ENCODE measurements around the gene PVR.

Gene PVR, protein sequence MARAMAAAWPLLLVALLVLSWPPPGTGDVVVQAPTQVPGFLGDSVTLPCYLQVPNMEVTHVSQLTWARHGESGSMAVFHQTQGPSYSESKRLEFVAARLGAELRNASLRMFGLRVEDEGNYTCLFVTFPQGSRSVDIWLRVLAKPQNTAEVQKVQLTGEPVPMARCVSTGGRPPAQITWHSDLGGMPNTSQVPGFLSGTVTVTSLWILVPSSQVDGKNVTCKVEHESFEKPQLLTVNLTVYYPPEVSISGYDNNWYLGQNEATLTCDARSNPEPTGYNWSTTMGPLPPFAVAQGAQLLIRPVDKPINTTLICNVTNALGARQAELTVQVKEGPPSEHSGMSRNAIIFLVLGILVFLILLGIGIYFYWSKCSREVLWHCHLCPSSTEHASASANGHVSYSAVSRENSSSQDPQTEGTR

GRCh38 chr19:44643605-44644401, at the start of gene PVR:
PVR (plus strand) TSS chr19:44643910; CDS start chr19:44644097, 187 bp downstream.
- Histone ChIP-seq H3K9ac (peak within 1 kb of the TSS; percentile 25), H3K36me3 (ENCODE audit: control insufficient read depth, insufficient read depth, low read length) (no peaks in the 10 kb centered on the region), H3K9me3 (ENCODE audit: control insufficient read depth, low read length) (no peaks in the 10 kb centered on the region), H2AFZ (peak within 1 kb of the TSS; percentile 91), H3K4me3 (ENCODE audit: low read depth, low read length) (peak within 1 kb of the TSS; percentile 77), H3K4me2 (ENCODE audit: low read length) (peak within 1 kb of the TSS; percentile 71), H3K27ac (peak within 1 kb of the TSS; percentile 62), H3K4me1 (no peaks in the 10 kb centered on the region), H3K79me2 (no peaks in the 10 kb centered on the region), H3K27me3 (ENCODE audit: control insufficient read depth, insufficient read depth, low read length) (no peaks in the 10 kb centered on the region)
- no peak for TF ChIP-seq CTCF (IDR thresholded peaks at IDR 0.05)

- Histone ChIP-seq H3K79me2 (no peaks in the 10 kb centered on the region), H3K4me1 (no peaks in the 10 kb centered on the region), H3K27ac (no peak overlapping the region), H3K4me2 (ENCODE audit: low read length) (no peak overlapping the region), H2AFZ (no peak overlapping the region), H3K36me3 (ENCODE audit: control insufficient read depth, insufficient read depth, low read length) (no peaks in the 10 kb centered on the region), H3K4me3 (ENCODE audit: low read depth, low read length) (no peak overlapping the region), H3K9me3 (ENCODE audit: control insufficient read depth, low read length) (no peaks in the 10 kb centered on the region), H3K9ac (no peak overlapping the region), H3K27me3 (ENCODE audit: control insufficient read depth, insufficient read depth, low read length) (no peaks in the 10 kb centered on the region)
- TF ChIP-seq CTCF (IDR thresholded peaks at IDR 0.05), result no peak
These were observed 47.1 kb upstream of the PVR start for GRCh38 chr19:44596428-44597130.

DNA sequence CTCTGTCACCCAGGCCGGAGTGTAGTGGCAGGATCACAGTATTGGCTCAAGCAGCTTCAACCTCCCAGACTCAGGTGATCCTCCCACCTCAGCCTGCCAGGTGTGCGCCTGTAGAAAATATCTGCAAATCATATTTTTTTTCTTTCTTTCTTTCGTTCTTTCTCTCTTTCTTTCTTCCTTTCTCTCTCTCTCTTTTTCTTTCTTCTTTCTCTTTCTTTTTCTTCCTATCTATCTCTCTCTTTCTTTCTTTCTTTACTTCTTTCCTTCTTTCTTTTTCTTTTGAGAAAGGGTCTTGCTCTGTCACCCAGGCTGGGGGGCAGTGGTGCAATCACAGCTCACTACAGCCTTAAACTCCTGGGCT, 46.6 kb upstream of the PVR start:
- TF ChIP-seq CTCF (IDR thresholded peaks at IDR 0.05), result no peak
- no peaks in the 10 kb centered on the region for H3K79me2 ChIP-seq
- no peak overlapping the region for H3K9ac ChIP-seq
- H3K4me1 ChIP-seq, result no peaks in the 10 kb centered on the region
- H3K27me3 ChIP-seq (ENCODE audit: control insufficient read depth, insufficient read depth, low read length), result no peaks in the 10 kb centered on the region
- H3K4me2 ChIP-seq (ENCODE audit: low read length), result no peak overlapping the region
- no peak overlapping the region for H2AFZ ChIP-seq
- H3K36me3 ChIP-seq (ENCODE audit: control insufficient read depth, insufficient read depth, low read length), result no peaks in the 10 kb centered on the region
- H3K27ac ChIP-seq, result no peak overlapping the region
- H3K4me3 ChIP-seq (ENCODE audit: low read depth, low read length), result no peak overlapping the region
- no peaks in the 10 kb centered on the region for H3K9me3 ChIP-seq (ENCODE audit: control insufficient read depth, low read length)

DNA sequence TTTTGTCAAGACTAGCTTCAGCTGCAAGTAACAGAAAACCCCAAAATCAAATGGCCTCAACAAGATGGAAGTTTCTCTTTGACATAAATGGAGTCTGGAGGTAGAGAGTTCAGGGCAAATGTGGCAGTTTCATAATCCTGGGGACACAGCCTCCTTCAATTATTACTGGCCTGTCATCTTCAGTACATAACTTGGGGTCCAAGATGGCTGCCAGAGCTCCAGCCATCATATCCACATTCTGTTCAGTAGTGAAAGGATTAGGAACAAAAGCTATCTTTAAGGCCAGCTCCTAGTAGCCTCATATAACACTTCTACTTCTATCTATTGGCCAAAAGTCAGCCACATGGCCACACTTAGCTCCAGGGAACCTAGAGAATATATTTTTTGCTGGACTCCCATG, 45.4 kb upstream of the PVR start:
- no peak overlapping the region for H2AFZ ChIP-seq
- H3K4me2 ChIP-seq (ENCODE audit: low read length), result no peak overlapping the region
- no peak for TF ChIP-seq CTCF (IDR thresholded peaks at IDR 0.05)
- H3K79me2 ChIP-seq, result no peaks in the 10 kb centered on the region
- H3K9me3 ChIP-seq (ENCODE audit: control insufficient read depth, low read length), result no peaks in the 10 kb centered on the region
- H3K27me3 ChIP-seq (ENCODE audit: control insufficient read depth, insufficient read depth, low read length), result no peaks in the 10 kb centered on the region
- no peak overlapping the region for H3K27ac ChIP-seq
- no peaks in the 10 kb centered on the region for H3K4me1 ChIP-seq
- no peak overlapping the region for H3K4me3 ChIP-seq (ENCODE audit: low read depth, low read length)
- no peak overlapping the region for H3K9ac ChIP-seq
- no peaks in the 10 kb centered on the region for H3K36me3 ChIP-seq (ENCODE audit: control insufficient read depth, insufficient read depth, low read length)
